GM20000 (cell line): ENCODE data around the gene INO80E.

Experiments
- DNase-seq: peaks from one replicate; pipeline ENCODE4 v3.0.0; 2012; ENCODE audit warnings: low spot score
- TF ChIP-seq, protein P1 (sequence below): IDR thresholded peaks from 2 replicates; pipeline ENCODE4 v1.5.1; 2012; ENCODE audit warnings: mild to moderate bottlenecking, control low read depth; ENCODE audit errors: extremely low read depth, missing control alignments

INO80E gene

DNA sequence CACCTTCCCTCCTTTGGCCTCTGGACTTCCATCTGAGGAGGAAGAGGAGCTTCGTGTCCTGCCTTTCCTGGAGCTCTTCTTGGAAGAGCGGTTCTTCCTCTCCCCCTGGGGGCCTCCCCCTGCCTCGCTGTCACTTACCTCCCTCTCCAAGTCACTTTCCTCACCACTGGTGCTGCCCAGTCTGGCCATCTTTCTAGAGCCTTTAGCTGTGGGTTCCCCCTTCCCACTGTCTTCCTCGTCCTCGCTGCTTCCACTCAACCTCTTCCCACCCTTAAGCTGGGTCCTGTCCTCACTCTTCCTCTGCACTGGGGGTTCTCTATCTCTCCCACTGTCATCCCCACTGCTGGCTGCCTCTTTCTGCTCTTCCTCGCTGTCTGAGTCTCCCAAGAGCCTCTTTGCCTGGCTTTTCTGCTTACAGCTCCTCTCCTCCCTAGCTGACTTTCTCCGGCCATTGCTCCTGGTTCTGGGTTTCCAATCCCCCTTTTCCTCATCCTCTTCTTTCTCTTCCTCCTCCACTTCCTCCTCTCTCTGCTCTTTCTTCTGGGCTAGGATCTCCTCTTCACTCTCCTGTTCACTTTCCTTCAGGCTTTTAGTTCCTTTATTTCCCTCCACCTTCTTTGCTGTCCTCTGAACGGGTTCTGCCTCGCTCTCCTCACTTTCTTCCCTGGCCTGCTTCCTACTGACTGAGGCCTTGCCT is 2.0 kb upstream of the INO80E start:
- TF ChIP-seq, protein P1, sequence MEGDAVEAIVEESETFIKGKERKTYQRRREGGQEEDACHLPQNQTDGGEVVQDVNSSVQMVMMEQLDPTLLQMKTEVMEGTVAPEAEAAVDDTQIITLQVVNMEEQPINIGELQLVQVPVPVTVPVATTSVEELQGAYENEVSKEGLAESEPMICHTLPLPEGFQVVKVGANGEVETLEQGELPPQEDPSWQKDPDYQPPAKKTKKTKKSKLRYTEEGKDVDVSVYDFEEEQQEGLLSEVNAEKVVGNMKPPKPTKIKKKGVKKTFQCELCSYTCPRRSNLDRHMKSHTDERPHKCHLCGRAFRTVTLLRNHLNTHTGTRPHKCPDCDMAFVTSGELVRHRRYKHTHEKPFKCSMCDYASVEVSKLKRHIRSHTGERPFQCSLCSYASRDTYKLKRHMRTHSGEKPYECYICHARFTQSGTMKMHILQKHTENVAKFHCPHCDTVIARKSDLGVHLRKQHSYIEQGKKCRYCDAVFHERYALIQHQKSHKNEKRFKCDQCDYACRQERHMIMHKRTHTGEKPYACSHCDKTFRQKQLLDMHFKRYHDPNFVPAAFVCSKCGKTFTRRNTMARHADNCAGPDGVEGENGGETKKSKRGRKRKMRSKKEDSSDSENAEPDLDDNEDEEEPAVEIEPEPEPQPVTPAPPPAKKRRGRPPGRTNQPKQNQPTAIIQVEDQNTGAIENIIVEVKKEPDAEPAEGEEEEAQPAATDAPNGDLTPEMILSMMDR: no peak
- DNase-seq: no peak

- DNase-seq: peak; percentile 87
- TF ChIP-seq, protein P1: no peak
Measured at GRCh38 chr16:29994600-29995323, 1.3 kb upstream of the INO80E start.

GRCh38 chr16:29995324-29995910 is 624 bp upstream of the INO80E start, which contains the start of gene HIRIP3:
Gene HIRIP3, minus strand, starts transcription at chr16:29995617. Its CDS starts 12 bp downstream, at chr16:29995605.
- peak; percentile 94 for DNase-seq
- TF ChIP-seq, protein P1: no peak

DNA sequence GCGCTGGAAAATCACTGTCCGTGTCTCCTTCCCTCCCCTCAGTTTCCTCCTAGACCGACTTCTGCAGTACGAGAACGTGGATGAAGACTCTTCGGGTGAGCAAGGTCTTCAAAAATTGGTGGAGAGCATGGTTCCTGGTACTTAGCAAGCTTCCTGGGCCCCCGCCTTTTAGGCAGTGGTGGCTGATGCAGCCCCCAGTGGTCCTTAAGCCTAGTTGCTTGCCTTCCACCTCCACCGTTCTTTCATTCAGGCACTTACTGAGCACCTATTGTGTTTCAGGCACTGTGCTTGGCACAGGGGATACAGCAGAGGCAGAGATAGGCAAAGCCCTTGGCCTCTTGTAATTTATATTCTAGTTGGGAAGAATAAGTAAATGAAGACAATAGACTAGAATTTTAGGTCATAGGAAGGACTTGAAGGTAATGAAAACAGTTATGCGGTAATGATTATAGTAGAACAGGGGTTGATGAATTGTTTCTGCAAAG is 767 bp downstream of the INO80E start:
- TF ChIP-seq, protein P1: no peak
- DNase-seq: no peak

- DNase-seq: no peak
- TF ChIP-seq, protein P1: no peak
Measured at GRCh38 chr16:29999605-30000004, 3.6 kb downstream of the INO80E start.

DNA sequence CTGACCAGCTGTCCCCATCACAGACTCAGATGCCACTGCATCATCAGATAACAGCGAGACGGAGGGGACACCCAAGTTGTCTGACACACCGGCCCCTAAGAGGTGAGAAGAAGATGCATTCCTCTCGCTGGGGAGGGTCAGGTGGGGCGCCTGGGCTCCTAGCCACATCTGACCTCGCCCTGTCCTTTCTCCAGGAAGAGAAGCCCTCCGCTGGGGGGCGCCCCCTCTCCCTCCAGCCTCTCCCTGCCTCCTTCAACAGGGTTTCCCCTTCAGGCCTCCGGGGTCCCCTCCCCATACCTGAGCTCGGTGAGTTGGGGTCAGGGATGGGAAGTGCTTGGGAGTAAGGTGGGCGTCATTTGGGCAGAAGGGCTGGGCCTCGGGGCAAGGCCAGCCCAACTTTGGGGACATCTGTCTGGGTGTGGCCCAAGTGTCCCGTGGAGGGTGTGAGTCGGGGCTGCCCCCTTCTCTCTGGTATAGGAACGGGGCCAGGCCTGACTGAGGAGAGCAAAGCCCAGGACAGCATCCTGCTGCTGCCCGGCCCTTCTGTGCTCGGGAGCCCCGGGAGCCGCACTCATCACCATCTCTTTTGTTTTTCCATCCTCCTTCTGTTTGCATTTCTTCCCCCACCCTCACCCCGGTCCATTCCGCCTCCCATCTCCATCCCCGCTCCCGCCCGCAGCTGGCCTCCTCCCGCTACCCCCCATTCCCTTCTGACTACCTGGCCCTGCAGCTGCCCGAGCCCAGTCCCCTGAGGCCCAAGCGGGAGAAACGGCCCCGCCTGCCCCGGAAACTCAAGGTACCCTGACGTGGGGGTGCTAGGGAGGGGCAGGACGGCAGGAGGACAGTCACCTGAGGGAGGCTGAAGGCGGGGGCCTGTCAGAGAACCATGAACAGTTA is 4.9 kb downstream of the INO80E start:
- TF ChIP-seq, protein P1: no peak
- no peak for DNase-seq
